ENCODE results near the gene RPL10.

DNA sequence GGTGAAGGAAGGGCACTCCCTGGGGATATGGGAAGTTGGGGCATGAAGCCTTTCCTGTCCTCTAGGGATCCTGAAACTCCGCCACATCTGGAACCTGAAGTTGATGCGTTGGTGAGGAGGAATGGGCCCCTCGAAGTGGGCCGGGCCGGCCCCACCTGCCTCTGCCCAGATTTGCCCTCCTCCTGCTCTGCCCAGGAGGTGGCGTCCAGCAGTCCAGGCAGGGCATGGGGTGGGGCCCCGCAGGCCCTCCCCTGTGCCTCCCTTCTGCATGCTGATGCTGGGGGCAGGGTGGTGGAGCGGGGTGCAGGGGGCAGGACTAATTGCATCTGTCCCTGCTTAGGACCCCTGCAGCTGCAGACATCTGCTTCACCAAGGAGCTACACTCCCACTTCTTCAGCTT lies 15.0 kb downstream of the RPL10 start:
- TF ChIP-seq CEBPB (IDR thresholded peaks at IDR 0.05) (no peak), RAD21 (IDR thresholded peaks at IDR 0.05; ENCODE audit: low read depth) (no peak), TAF1 (IDR thresholded peaks at IDR 0.05; ENCODE audit: low read depth) (no peak), EP300 (IDR thresholded peaks at IDR 0.05; ENCODE audit: borderline replicate concordance) (no peak), ZBTB7A (IDR thresholded peaks at IDR 0.05; ENCODE audit: low read depth) (no peak), TCF12 (IDR thresholded peaks at IDR 0.05; ENCODE audit: low read depth) (no peak), YY1 (IDR thresholded peaks at IDR 0.05; ENCODE audit: low read depth) (no peak)
